PC-3 (cell line): ENCODE results near the gene SFSWAP. TPM values are rescaled to one million over a fixed set of nuclear protein-coding genes. Genes with fewer than 3 reads are reported as not detected.

Experiments
- ATAC-seq: fragments of 200-7000 bp; cut with Tn5 transposase; 2 replicates; pipeline ENCODE4 v1.9.1; 2020; ENCODE audit warnings: mild to moderate bottlenecking, moderate library complexity
- BruUV-seq: library from RNA; stranded (reverse); fragments of 400-500 nt; replicated peaks from 2 replicates; lab custom pipeline; 2021; lab: Mats Ljungman, UMichigan
- CTCF ChIA-PET: fragments of 300-600 bp; sonication (Branson Sonifier 250); formaldehyde crosslinking; loops from one replicate; lab custom pipeline; 2022; ENCODE audit warnings: antibody characterized with exemption; lab: Charles Lee
- POLR2A ChIA-PET: fragments of 300-600 bp; sonication (Branson Sonifier 250); formaldehyde crosslinking; loops from one replicate; lab custom pipeline; 2022; ENCODE audit warnings: antibody characterized with exemption; ENCODE audit not compliant: unreplicated experiment; lab: Charles Lee
- DNase-seq: peaks from one replicate; pipeline ENCODE4 v3.0.0-alpha.2; 2015
- H2AFZ ChIP-seq: fragments of 300-600 bp; sonication (generic); 2 replicates; pipeline ENCODE4 v1.6.0; 2016; ENCODE audit warnings: antibody characterized with exemption, low read length
- H3F3A ChIP-seq: fragments of 300-600 bp; sonication (generic); one replicate; pipeline ENCODE4 v1.6.0; 2017; ENCODE audit warnings: antibody characterized with exemption, low read length, control low read depth, mild to moderate bottlenecking; ENCODE audit not compliant: unreplicated experiment
- H3K27ac ChIP-seq: fragments of 300-600 bp; sonication (generic); 2 replicates; pipeline ENCODE4 v1.5.1; 2016; ENCODE audit warnings: mild to moderate bottlenecking, low read length
- H3K27me3 ChIP-seq: fragments of 300-600 bp; sonication (generic); 2 replicates; pipeline ENCODE4 v1.6.1; 2016; ENCODE audit warnings: low read length, mixed read lengths
- H3K36me3 ChIP-seq: fragments of 300-600 bp; sonication (generic); 2 replicates; pipeline ENCODE4 v1.6.1; 2016; ENCODE audit warnings: low read depth, mixed run types, low read length, mixed read lengths
- H3K4me1 ChIP-seq: fragments of 300-600 bp; sonication (generic); 2 replicates; pipeline ENCODE4 v1.5.1; 2016; ENCODE audit warnings: low read length; ENCODE audit not compliant: insufficient read depth
- H3K4me2 ChIP-seq: fragments of 300-600 bp; sonication (generic); 2 replicates; pipeline ENCODE4 v1.6.0; 2016; ENCODE audit warnings: low read length
- H3K4me3 ChIP-seq: fragments of 300-600 bp; sonication (generic); 2 replicates; pipeline ENCODE4 v1.5.1; 2016; ENCODE audit warnings: mild to moderate bottlenecking, low read length, mixed read lengths
- H3K79me2 ChIP-seq: fragments of 300-600 bp; sonication (generic); 2 replicates; pipeline ENCODE4 v1.6.1; 2017; ENCODE audit warnings: low read length, mixed read lengths
- H3K9ac ChIP-seq: fragments of 300-600 bp; sonication (generic); 2 replicates; pipeline ENCODE4 v1.6.0; 2016; ENCODE audit warnings: mild to moderate bottlenecking, low read length
- H3K9me2 ChIP-seq: fragments of 300-600 bp; sonication (generic); replicated peaks from 2 replicates; pipeline ENCODE4 v1.6.1; 2016; ENCODE audit warnings: mixed run types, low read length, mixed read lengths
- H3K9me3 ChIP-seq: fragments of 300-600 bp; sonication (generic); 2 replicates; pipeline ENCODE4 v1.6.1; 2016; ENCODE audit warnings: low read length, mixed read lengths
- H4K20me1 ChIP-seq: fragments of 300-600 bp; sonication (generic); 2 replicates; pipeline ENCODE4 v1.6.1; 2016; ENCODE audit warnings: low read length, mixed read lengths
- EZH2 ChIP-seq: fragments of 300-600 bp; sonication (generic); IDR thresholded peaks from one replicate; pipeline ENCODE4 v1.6.1; 2017; ENCODE audit warnings: antibody characterized with exemption, mild to moderate bottlenecking, low read length; ENCODE audit not compliant: unreplicated experiment
- EZH2phosphoT487 ChIP-seq: fragments of 300-600 bp; sonication (generic); IDR thresholded peaks from 2 replicates; pipeline ENCODE4 v1.6.1; 2018; ENCODE audit warnings: mild to moderate bottlenecking, antibody characterized with exemption, low read length, borderline replicate concordance
- intact Hi-C: fragments of 100-400 bp; cut with micrococcal nuclease; formaldehyde crosslinking; loops from 2 replicates; pipeline ENCODE4 v1.9.0; 2023
- total RNA-seq: library from RNA; depleted of rRNA; stranded (reverse); fragments of >200 nt; gene quantifications from 2 replicates; pipeline ENCODE4 v1.2.3, GENCODE V29; 2014
- TF ChIP-seq, protein P1 (sequence below): fragments of 300-600 bp; sonication (generic); conservative IDR thresholded peaks from 2 replicates; pipeline ENCODE4 v1.5.1; 2017; ENCODE audit warnings: antibody characterized with exemption, low read depth, mild to moderate bottlenecking, low read length

SFSWAP gene
- total RNA-seq, 1 experiment from 2014 or later: 57.5 TPM

GRCh38 chr12:131829791-131830334 lies 119.0 kb downstream of the SFSWAP start:
- Histone ChIP-seq H3K27me3 (no peaks in the 10 kb centered on the region), H2AFZ (peak overlapping the region; percentile 91), H4K20me1 (no peaks in the 10 kb centered on the region), H3K36me3 (no peaks in the 10 kb centered on the region), H3K4me2 (peak overlapping the region; percentile 94), H3K79me2 (no peaks in the 10 kb centered on the region; the same call in 1 of the 2 replicates), H3K9me3 (no peaks in the 10 kb centered on the region), H3K27ac (no peak overlapping the region), H3K4me1 (peaks cover 25% of the 10 kb centered on the region), H3F3A (no peaks in the 10 kb centered on the region), H3K9me2 (no peaks in the 10 kb centered on the region), H3K4me3 (peak overlapping the region; percentile 85), H3K9ac (peak overlapping the region; percentile 70)
- TSS peak; percentile 21 for BruUV-seq
- POLR2A ChIA-PET: interaction anchor here (0.6 kb wide), 1 partner anchor 8 kb away, joined by 3 read pairs; no protein-coding TSS in a partner anchor
- CTCF ChIA-PET: interaction anchor here (0.6 kb wide), 1 partner anchor 499 kb away, joined by 6 read pairs; the partner anchor contains the start of gene GALNT9
- TF ChIP-seq EZH2 (no peak), EZH2phosphoT487 (no peak)
- TF ChIP-seq, protein P1, sequence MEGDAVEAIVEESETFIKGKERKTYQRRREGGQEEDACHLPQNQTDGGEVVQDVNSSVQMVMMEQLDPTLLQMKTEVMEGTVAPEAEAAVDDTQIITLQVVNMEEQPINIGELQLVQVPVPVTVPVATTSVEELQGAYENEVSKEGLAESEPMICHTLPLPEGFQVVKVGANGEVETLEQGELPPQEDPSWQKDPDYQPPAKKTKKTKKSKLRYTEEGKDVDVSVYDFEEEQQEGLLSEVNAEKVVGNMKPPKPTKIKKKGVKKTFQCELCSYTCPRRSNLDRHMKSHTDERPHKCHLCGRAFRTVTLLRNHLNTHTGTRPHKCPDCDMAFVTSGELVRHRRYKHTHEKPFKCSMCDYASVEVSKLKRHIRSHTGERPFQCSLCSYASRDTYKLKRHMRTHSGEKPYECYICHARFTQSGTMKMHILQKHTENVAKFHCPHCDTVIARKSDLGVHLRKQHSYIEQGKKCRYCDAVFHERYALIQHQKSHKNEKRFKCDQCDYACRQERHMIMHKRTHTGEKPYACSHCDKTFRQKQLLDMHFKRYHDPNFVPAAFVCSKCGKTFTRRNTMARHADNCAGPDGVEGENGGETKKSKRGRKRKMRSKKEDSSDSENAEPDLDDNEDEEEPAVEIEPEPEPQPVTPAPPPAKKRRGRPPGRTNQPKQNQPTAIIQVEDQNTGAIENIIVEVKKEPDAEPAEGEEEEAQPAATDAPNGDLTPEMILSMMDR: no peak
- DNase-seq (no peak), ATAC-seq (peak; percentile 2)
- intact Hi-C loops: loop anchor here (2.0 to 5.0 kb wide), 5 partner anchors 45 to 1068 kb away; partner anchors contain the start of gene PUS1

DNA sequence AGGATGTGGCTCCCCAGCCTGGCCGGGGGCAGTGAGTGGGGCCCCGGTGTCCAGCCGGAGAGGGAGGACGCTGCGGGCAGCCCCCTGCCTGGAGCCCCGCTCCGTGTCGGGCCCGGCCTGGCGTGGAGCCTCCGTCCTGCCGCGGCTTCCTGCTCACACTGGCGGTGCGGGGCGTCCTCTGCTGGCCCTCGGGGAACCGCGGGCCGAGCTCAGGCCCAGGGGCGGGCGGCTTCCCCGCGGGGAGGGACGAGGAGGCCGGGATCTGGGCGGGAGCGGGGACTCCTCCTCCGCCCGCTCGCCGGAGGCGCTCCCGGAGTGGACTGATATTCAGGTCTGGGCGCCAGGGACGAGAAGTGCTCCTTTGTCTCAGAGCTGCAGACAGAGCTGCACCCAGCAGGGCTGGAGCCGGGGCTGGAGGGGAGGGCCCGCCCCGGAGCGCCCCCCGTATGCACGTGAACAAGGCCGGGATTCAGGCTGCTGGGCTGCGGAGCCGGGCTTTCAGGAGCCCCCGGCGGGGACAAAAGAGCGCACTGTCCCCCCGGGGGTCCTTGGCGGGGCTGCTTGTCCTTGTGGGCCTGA lies 119.5 kb downstream of the SFSWAP start:
- CTCF ChIA-PET: interaction anchor here (0.6 kb wide), 1 partner anchor 499 kb away, joined by 6 read pairs; the partner anchor contains the start of gene GALNT9
- ATAC-seq (peak; percentile 63), DNase-seq (peak; percentile 91)
- Histone ChIP-seq H3F3A (no peaks in the 10 kb centered on the region), H3K27ac (peak overlapping the region; percentile 63), H3K79me2 (no peaks in the 10 kb centered on the region; the same call in 1 of the 2 replicates), H2AFZ (peak overlapping the region; percentile 91), H4K20me1 (no peaks in the 10 kb centered on the region), H3K4me3 (peak overlapping the region; percentile 85), H3K9ac (peak overlapping the region; percentile 70), H3K36me3 (no peaks in the 10 kb centered on the region), H3K9me3 (no peaks in the 10 kb centered on the region), H3K4me2 (peak overlapping the region; percentile 94), H3K27me3 (no peaks in the 10 kb centered on the region), H3K4me1 (peaks cover 25% of the 10 kb centered on the region), H3K9me2 (no peaks in the 10 kb centered on the region)
- BruUV-seq: no TSS peak
- POLR2A ChIA-PET: no interaction called here
- intact Hi-C loops: loop anchor here (5.0 kb wide), 2 partner anchors 97 to 1068 kb away; partner anchors contain the start of gene PUS1
- TF ChIP-seq EZH2 (no peak), EZH2phosphoT487 (no peak)
- TF ChIP-seq, protein P1: peak; percentile 68
